ENCODE measurements around the gene PMS2.
"Not testable (repeated sequence)": the region's sequence is repeated elsewhere in the genome, so short reads cannot be mapped to it uniquely, and the experiment has no call there.

Gene PMS2

DNA sequence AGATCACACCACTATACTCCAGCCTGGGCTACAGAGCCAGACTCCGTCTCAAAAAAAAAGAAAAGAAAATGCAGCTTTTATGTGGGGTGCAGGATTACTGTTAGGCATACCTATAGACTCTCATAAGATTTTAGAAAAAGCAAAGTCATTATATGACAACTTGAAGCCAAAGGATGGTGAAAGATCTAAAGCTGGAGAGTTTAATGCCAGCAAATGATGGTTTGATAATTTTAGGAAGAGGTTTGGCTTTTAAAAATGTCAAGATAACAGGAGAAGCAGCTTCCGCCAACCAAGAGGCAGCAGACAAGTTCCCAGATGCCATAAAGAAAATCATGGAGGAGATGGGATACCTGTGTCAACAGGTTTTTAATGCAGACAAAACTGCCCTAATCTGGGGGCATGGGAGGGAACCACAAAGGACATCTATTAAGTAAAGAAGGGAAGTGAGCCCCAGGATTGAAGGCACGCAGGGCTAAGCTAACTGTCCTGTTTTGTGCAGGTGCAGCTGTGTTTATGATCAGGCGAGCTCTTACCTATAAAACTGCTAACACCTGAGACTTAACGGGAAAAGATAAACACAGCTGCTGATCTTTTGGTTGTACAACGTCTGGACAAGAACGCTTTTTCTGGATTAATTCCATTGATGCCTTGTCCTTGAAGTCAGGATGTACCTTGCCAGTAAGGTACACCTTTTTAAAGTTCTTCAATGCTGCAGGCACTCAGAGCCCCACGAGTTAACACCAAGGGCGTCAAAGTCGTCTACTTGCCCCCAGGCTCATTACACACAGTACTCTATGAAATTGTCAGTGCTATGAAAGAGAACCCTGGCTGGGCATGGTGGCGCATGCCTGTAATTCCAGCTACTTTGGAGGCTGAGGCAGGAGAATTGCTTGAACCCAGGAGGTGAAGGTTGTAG, 11.8 kb upstream of the PMS2 start:
- no peak overlapping the region for H3K4me3 ChIP-seq (ENCODE audit: low read length)
- no peak for DNase-seq (ENCODE audit: low read depth, low spot score)

DNA sequence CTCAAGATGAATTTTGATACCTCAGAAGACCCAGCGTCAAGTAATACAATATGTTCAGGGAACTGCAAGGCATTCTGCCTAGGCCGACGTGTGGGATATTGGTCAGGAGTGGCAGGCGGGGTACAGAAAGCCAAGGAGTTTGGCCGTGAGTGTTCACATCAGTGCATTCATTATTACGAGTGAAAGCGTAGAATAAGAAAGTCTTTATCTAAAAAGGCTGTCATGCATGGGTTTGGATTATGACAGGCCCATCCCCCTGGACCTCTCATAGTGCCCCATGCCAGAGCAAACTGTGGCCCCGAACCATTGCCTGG, 7.8 kb upstream of the PMS2 start:
- no peak overlapping the region for H3K4me3 ChIP-seq (ENCODE audit: low read length)
- no peak for DNase-seq (ENCODE audit: low read depth, low spot score)

DNA sequence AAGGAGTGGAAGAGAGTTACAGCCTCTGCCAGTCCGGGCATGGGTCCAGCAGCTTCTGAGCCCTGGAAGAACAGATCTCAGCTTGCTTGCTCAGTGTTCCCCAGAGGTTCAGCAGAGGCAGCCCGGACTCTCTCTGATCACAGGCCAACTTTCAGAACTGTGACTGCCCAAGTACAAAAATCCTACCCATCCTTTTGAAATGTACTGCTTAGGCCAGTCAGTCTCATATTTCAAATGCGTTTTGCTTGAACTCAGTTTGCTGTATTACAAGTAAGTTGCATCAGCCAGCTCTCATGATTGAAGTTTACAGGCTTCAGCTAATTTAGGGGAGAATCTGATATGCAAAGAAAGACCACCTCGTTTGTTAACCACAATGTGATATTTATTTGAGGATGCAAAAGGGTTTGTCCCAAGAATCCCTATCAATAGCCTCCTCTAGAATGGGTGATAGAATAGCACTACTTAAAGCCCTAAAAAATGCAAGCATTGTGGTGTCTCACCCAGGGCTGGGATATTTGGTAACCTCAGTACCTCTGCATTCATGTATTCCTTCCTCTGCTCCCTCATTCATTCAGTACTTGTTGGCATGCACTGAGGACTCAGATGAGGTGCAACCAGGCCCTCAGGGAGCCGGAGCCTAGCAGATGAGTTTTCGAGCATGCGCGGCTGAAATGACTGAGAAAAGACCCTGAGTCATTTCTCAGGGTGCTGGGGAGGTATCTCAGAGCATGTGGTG, 7.2 kb upstream of the PMS2 start:
- DNase-seq (ENCODE audit: low read depth, low spot score): no peak
- H3K4me3 ChIP-seq (ENCODE audit: low read length): no peak overlapping the region

DNA sequence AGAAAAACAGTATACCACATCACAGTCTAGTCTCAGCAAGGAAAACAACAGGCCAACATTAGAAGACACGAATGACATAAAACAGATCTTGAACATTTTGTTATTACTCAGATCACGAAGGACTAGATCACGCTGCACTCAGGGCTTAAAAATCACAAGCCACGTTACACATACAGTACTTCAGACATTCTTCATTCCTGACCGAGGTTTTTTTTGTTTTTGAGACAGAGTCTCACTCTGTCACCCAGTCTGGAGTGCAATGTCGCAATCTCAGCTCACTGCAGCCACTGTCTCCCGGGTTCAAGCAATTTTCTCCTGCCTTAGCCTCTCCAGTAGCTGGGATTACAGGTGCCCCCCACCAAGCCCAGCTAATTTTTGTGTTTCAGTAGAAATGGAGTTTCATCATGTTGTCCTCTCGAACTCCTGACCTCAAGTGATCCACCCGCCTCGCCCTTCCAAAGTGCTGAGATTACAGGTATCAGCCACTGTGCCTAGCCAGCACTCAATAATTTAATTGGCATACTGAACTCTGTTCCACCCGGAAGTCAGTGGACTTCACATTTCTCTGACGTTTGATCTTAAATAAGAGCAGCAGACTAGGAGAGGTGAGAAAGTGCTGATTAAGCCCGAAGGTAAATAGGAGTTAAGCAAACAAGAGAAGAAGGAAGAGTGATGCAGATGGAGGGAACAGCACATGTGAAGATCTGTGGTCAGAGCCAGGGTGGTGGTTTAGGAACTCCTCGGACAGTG, 3.7 kb upstream of the PMS2 start:
- no peak for DNase-seq (ENCODE audit: low read depth, low spot score)
- no peak overlapping the region for H3K4me3 ChIP-seq (ENCODE audit: low read length)

DNA sequence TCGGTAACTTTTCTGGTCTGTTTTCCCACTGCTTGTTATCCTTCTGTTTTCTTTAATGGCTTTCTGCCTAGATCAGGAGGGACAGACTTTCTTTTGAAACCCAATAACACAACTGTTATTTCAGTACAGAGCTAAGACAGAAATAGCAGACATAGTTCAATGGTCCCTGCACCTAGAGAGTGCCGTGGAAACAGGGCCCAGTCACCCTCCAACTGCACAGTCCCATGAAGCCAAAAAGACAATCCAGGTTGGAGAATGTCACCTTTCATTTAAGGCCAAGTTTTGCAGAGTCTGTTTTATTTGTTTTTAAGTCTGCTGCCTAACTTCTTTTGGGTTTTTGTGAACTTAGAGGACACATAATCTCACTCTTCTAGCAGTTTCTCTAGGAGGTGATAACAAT, 2.7 kb upstream of the PMS2 start:
- no peak for DNase-seq (ENCODE audit: low read depth, low spot score)
- H3K4me3 ChIP-seq (ENCODE audit: low read length): no peak overlapping the region

DNA sequence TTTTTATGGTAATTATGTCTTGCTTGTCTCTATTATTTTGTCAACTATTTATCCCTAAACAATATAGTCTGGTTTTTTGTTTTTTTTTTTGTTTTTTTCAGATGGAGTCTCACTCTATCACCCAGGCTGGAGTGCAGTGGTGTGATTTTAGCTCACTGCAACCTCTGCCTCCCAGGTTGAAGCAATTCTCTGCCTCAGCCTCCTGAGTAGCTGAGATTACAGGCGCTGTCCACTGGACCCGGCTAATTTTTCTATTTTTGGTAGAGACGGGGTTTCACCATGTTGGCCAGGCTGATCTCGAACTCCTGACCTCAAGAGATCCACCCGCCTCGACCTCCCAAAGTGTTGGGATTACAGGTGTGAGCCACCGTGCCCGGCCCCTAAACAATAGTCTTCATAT, 1.5 kb upstream of the PMS2 start:
- not testable (repeated sequence) for DNase-seq (ENCODE audit: low read depth, low spot score)
- peak overlapping the region; percentile 78 for H3K4me3 ChIP-seq (ENCODE audit: low read length)

DNA sequence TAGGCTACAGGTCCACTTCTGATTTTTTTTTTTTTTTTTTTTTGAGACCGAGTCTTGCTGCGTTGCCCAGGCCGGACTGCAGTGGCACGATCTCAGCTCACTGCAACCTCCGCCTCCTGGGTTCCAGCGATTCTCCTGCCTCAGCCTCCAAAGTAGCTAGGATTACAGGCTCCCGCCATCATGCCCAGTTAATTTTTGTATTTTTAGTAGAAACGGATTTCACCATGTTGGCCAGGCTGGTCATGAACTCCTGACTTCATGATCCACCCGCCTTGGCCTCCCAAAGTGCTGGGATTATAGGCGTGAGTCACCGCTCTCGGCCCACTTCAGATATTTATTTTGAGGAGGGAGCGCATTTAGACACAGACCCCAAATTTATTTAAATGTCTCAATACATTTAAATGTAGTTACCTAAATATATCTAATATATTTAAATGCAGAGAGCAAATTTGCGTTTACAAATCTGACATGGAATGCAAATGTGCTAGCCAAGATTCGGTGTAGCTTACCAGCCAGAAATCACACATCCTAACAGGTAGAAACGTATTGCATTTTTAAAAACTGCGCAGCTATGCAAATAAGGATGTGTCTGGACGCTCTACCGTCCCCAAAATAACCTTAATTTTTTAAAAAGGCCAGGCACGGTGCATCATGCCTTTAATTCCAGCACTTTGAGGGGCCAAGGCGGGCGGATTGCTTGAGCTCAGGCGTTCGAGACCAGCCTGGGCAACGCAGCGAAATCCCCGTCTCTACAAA, 836 bp downstream of the PMS2 start:
- H3K4me3 ChIP-seq (ENCODE audit: low read length): peak overlapping the region; percentile 78
- DNase-seq (ENCODE audit: low read depth, low spot score): not testable (repeated sequence)

DNA sequence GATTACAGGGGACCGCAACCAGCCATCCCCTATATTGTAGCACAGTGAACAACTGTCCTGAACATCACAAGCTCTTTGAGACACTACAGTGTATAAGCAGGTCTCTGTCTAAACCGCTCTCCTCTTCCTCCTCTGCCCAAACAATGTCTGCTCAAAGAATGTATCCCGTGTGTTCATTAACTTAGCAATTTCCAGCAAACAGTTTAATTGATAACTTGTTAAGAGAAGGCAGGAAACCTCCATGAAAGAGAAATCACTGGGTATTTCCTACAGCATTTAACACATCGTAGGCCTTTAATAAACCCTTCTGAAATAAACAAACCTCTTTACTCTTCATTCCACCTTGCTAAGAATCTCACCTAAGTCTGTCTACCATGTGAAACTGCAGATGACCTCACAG, 1.5 kb downstream of the PMS2 start:
- H3K4me3 ChIP-seq (ENCODE audit: low read length): no peak overlapping the region; the same call in 1 of the 2 replicates

DNA sequence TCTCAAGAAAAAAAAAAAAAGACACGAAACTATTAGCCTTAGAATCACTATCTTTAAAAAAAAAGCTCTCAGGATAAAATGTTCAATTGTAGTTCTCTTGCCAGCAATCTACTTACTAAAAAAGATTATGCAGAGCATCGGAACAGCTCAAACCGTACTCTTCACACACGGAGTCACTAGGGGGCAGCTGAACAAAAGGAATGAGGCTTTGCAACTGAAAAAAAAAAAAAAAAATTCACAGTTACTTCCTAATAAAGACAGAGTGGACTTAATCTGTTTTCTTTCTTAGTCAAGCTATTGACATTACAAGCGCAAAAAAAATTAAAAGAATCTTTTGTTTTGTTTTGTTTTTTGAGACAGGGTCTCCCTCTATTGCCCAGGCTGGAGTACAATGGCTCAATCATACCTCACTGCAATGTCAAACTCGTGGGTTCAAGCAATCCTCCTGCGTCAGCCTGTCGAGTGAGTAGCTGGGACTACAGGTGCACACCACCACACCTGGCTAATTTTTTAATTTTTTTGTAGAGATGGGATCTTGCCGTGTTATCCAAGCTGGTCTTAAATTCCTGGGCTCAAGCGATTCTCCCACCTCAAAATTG, 11.5 kb downstream of the PMS2 start:
- H3K4me3 ChIP-seq (ENCODE audit: low read length): no peak overlapping the region
- DNase-seq (ENCODE audit: low read depth, low spot score): peak; percentile 55

More for the DNA sequence above, 1.5 kb downstream of the PMS2 start:
- DNase-seq (ENCODE audit: low read depth, low spot score): no peak

DNA sequence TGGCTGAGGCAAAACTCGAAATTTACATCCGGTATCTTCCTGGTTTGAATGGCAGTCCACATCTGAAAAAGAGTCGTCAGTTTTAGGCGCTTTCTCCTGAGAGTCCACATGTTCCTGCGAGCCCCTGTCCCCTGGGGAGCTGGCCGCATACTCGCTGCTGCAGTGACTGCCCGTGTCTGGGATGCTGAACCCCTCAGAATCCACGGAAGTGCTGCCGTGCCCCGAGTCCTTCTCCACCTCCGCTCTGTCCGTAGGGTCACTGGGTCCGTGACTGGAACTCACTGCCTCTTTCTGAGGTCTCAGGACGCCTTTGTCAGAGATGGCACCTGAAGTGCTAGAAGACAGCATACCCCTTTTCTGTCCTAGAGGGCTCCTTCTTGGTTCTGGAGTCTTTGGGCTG, 21.8 kb downstream of the PMS2 start:
- DNase-seq (ENCODE audit: low read depth, low spot score); H3K4me3 ChIP-seq (ENCODE audit: low read length): not testable (repeated sequence)

DNA sequence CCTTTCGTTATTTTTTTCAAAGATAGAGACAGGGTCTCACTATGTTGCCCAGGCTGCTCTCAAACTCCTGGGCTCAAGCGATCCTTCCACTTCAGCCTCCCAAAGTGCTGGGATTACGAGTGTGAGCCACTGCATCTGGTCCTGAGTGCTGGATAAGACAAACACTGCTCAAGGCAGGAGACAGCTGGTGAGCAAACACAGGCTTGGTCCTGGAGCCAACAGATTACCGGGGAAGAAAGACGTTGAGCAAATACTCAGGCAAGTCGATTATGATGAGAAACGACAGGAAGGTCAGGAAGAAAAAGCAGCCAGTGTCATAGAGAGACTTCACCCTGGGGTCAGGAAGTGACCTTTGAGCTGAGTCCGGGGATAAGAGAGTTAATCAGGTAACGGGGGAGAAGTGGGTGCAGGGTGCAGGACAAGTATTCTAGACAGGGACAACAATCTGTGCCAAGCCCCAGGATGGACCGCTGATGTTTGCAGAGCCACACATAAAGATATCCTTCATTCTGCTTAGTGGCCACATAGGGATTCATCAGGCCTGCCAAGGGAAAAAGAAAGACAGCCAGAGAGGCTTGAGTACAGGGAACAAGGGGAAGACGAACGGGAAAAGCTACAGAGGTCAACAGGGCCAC, 29.1 kb downstream of the PMS2 start:
- not testable (repeated sequence) for H3K4me3 ChIP-seq (ENCODE audit: low read length); DNase-seq (ENCODE audit: low read depth, low spot score)

DNA sequence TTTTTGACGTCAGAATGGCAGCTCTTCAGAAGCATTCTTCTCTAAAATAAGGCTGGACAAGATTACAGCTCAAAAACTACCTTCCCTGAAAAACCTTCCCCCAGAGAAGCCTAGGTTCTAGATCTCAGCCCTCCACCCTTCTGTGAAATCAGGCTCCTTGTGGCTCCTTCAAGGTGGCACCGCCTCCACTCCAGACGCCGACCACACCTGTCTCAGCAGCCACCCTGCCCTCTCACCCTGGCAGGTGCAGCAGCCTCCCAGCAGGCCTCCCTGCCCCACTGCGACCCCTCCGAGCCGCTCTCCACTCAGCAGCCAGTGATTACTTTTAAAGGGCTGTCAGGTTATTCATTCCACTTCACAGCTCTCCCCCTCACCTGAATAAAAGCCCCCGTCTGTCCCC, 35.3 kb downstream of the PMS2 start:
- not testable (repeated sequence) for H3K4me3 ChIP-seq (ENCODE audit: low read length); DNase-seq (ENCODE audit: low read depth, low spot score)

DNA sequence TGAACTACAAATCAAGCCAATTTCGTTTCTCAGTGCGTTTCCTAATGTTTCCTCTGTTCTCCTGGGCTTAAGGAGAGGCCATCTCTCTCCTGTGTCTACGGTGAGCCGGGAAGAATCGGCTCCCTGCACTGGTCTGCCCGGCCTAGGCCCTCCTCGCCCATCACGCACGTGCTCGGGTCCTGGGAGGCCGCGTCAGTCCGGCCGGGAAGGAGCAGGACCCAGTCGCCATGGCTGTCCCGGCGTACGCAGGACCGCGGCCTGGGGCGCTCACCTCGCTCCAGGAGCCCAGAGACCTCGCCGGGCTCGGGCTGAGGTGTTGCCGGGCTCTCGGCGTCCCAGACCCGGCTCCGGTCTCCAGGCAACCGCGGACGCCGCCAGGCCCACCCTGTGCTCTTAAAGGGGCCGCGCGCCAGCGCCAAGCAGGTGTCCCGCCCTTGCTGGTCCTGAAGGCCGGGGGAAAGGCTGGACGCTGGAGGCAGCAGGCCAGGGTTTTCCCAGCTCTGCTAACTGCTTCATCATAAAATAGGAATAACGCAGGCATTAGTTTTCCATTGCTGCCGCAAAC, 38.4 kb downstream of the PMS2 start, which contains the start of gene RSPH10B:
Gene RSPH10B (minus strand): TSS at position 343 of the 565 bp plus-strand sequence. CDS start 3,573 bp downstream, outside the sequence.
- DNase-seq (ENCODE audit: low read depth, low spot score); H3K4me3 ChIP-seq (ENCODE audit: low read length): not testable (repeated sequence)

DNA sequence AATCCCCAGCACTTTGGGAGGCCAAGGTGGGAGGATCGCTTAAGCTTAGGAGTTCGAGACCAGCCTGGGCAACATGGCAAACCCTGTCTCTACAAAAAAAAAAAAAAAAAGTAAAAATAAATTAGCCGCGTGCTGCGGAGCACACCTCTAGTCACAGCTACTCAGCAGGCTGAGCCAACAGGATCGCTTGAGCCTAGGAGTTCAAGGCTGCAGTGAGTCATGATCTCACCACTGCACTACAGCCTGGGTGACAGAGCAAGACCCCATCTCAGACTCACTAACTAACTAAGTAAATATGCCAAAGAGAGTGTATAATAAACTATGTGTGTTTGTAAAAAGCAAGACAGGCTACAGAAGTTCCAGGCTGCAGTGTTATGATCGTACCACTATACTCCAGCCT, 45.0 kb downstream of the PMS2 start:
- DNase-seq (ENCODE audit: low read depth, low spot score); H3K4me3 ChIP-seq (ENCODE audit: low read length): not testable (repeated sequence)

DNA sequence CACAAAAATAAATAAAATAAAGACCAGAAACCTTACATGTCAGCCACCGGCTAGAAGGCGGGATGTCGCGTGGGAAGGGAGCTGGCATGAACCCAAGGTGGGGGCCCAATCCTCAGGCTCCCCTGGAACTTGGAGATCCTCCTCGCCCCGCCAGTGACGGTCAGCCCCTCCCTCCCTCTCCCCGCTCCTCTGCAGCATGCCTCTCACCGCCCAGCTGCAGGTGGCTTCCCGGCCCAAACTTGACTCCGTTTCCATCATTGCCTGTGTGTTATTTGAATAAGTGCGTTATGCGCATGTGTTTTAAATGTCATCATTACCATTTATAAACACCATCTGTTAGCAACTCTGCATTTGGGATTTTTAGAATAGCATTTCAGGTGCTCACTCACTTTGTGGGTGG, 45.6 kb downstream of the PMS2 start:
- H3K4me3 ChIP-seq (ENCODE audit: low read length); DNase-seq (ENCODE audit: low read depth, low spot score): not testable (repeated sequence)

DNA sequence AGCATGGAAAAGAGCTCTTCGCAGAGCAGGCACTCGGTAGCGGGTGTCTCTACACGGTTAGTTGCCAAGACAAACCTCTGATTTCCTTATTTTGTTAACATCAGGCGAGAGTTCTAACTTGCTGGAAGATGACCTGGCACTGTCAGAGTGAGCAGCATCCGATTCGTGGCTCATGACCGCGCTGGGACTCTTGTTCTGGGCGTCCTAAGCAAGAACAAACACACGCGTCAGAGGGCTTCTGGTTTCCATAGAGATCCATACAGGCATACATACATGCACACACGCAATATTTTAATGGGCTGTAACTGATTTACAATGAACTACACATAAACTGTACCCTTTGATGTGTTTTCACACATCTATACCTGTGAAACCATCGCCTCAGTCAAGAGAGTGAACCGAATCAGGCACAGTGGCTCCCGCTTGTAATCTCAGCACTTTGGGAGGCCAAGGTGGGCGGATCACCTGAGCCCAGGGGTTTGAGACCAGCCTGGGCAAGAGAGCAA, 73.9 kb downstream of the PMS2 start:
- H3K4me3 ChIP-seq (ENCODE audit: low read length); DNase-seq (ENCODE audit: low read depth, low spot score): not testable (repeated sequence)

DNA sequence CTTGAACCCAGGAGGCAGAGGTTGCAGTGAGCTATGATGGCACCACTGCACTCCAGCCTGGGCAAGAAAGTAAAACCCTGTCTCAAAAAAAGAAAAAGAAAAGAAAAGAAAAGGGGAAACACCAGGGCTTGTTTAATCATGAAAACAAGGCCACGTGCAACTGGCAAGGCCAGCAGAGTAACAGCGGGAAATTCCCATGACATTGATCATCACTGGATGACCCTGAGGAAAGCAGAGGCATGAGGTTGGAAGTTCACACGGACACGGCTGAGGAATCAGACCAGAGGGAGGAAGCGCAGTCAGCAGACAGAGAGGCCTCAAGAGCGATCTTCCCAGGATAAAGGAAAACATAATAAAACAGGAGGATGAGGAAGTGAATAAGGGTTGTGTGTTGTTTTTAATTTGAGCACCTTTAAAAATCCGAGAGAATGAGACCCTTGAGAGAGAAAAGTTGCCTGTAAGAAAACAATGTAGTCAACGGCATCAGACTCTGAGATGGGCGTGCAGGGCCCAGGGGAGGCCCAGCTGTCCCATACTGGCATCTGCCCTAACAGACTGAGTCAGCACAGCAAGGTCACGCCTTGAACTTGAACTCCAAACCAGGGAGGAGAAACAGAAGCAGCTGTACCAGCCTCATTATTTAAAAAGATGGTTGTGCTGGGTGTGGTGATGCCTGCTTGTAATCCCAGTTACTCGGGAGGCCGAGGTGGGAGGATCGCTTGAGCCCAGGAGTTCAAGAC, 76.8 kb downstream of the PMS2 start:
- H3K4me3 ChIP-seq (ENCODE audit: low read length); DNase-seq (ENCODE audit: low read depth, low spot score): not testable (repeated sequence)

Measured in Jurkat, Clone E6-1 (cell line).